ENCODE results near the gene PLSCR3. TPM values are rescaled to one million over a fixed set of nuclear protein-coding genes. Genes with fewer than 3 reads are reported as not detected.
"Not testable (repeated sequence)": the region's sequence is repeated elsewhere in the genome, so short reads cannot be mapped to it uniquely, and the experiment has no call there.

The PLSCR3 gene
- total RNA-seq, 1 donor from 2014 or later = 23.1 TPM

GRCh38 chr17:7380321-7380720 is 14.0 kb downstream of the PLSCR3 start:
- ATAC-seq = peak; percentile 27

GRCh38 chr17:7379134-7379533 is 15.2 kb downstream of the PLSCR3 start:
- ATAC-seq = no peak

- ATAC-seq = no peak
Observed at GRCh38 chr17:7374353-7374752, 20.0 kb downstream of the PLSCR3 start.

GRCh38 chr17:7370853-7371252 is 23.5 kb downstream of the PLSCR3 start:
- no peak for ATAC-seq

GRCh38 chr17:7369825-7370224 is 24.5 kb downstream of the PLSCR3 start:
- no peak for ATAC-seq

- not testable (repeated sequence) for ATAC-seq
Observed at GRCh38 chr17:7368599-7368994, 25.7 kb downstream of the PLSCR3 start.

GRCh38 chr17:7367918-7368598 is 26.3 kb downstream of the PLSCR3 start:
- no peak for ATAC-seq

GRCh38 chr17:7367083-7367482 is 27.2 kb downstream of the PLSCR3 start:
- no peak for ATAC-seq

- not testable (repeated sequence) for ATAC-seq
Observed at GRCh38 chr17:7365963-7366362, 28.4 kb downstream of the PLSCR3 start.

- peak; percentile 42 for ATAC-seq
Observed at GRCh38 chr17:7363311-7363710, 31.0 kb downstream of the PLSCR3 start.

- peak; percentile 20 for ATAC-seq
Observed at GRCh38 chr17:7361906-7362305, 32.4 kb downstream of the PLSCR3 start.

- ATAC-seq = no peak
Observed at GRCh38 chr17:7357381-7357780, 36.9 kb downstream of the PLSCR3 start.

GRCh38 chr17:7356756-7357155 is 37.6 kb downstream of the PLSCR3 start:
- ATAC-seq = no peak

- peak; percentile 27 for ATAC-seq
Observed at GRCh38 chr17:7356072-7356549, 38.2 kb downstream of the PLSCR3 start.

GRCh38 chr17:7355573-7355972 is 38.8 kb downstream of the PLSCR3 start:
- ATAC-seq = no peak

GRCh38 chr17:7355053-7355452 is 39.3 kb downstream of the PLSCR3 start, which contains the start of gene TMEM95:
TMEM95 (plus strand) TSS chr17:7355156; CDS start chr17:7355205, 49 bp downstream.
- ATAC-seq = no peak

GRCh38 chr17:7354262-7354843 is 40.0 kb downstream of the PLSCR3 start:
- ATAC-seq = peak; percentile 75

GRCh38 chr17:7352910-7353635 is 41.3 kb downstream of the PLSCR3 start:
- ATAC-seq = no peak

GRCh38 chr17:7352503-7352889 is 41.8 kb downstream of the PLSCR3 start:
- no peak for ATAC-seq

- ATAC-seq = peak; percentile 69
Observed at GRCh38 chr17:7351665-7352502, 42.4 kb downstream of the PLSCR3 start, which contains the start of gene KCTD11. KCTD11 (plus strand) TSS chr17:7352162.

- ATAC-seq = no peak
Observed at GRCh38 chr17:7348478-7349242, 45.7 kb downstream of the PLSCR3 start.

All from esophagus mucosa (tissue), 1 donor.